Panc1 (cell line): Measurements from ENCODE around the gene ALS2CL.

ENCODE experiments used
- POLR2AphosphoS5 ChIP-seq: IDR thresholded peaks from 2 replicates; pipeline ENCODE4 v1.6.1; 2012; ENCODE audit warnings: mild to moderate bottlenecking, low read depth, low read length, moderate library complexity
- SIN3A ChIP-seq: IDR thresholded peaks from 2 replicates; pipeline ENCODE4 v1.6.1; 2012; ENCODE audit warnings: low read depth, mild to moderate bottlenecking, low read length, moderate library complexity, borderline replicate concordance; ENCODE audit not compliant: insufficient read depth
- TF ChIP-seq, protein P1 (sequence below): fragments of 450-650 bp; IDR thresholded peaks from 2 replicates; pipeline ENCODE4 v1.5.1; 2017; ENCODE audit warnings: mild to moderate bottlenecking

DNA sequence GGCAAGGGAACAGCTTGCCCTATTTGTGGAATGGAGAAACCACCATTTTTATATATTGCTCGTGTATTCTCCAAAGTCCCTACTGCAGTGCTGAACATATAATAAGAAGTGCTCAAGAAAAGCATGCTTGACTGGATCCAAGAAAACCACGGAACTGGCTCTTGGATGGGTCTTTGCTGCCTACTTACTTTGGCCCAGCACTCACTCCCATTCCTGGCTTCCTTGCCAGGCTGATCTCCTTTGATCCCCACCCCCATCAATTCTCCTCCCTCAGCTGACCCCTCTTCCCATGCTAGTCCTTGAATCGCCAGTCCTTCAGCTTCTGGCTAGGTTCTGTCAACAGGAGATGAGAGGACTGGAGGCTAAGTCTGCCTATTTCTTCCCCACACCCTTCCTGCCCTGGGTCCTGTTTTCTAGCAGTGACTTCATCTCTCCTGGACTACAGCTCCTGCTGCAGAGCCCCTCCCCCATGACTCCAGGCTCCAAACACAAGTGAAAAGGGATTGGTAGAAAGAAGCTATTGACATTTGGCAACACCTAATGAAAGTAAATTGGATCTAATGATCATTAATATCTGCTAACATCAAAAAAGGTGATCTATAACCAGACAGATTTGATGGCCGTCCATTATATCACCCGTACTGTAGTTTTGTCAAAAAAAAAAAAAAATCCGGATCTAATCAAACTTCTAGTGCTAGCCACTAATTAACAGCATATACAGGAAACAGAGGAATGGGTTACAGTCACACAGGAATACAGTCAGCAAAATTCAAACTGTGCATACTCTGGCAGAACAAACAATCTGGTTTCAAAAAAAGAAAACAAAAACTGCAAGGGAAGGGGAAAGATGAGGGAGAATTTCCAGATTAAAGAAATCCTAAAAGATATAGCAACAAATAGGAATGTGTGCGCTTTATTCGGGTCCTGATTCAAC, 73.4 kb downstream of the ALS2CL start:
- TF ChIP-seq, protein P1, sequence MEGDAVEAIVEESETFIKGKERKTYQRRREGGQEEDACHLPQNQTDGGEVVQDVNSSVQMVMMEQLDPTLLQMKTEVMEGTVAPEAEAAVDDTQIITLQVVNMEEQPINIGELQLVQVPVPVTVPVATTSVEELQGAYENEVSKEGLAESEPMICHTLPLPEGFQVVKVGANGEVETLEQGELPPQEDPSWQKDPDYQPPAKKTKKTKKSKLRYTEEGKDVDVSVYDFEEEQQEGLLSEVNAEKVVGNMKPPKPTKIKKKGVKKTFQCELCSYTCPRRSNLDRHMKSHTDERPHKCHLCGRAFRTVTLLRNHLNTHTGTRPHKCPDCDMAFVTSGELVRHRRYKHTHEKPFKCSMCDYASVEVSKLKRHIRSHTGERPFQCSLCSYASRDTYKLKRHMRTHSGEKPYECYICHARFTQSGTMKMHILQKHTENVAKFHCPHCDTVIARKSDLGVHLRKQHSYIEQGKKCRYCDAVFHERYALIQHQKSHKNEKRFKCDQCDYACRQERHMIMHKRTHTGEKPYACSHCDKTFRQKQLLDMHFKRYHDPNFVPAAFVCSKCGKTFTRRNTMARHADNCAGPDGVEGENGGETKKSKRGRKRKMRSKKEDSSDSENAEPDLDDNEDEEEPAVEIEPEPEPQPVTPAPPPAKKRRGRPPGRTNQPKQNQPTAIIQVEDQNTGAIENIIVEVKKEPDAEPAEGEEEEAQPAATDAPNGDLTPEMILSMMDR: no peak
- TF ChIP-seq POLR2AphosphoS5 (no peak), SIN3A (no peak)
